ENCODE measurements around the gene ANAPC13.

ANAPC13 gene

DNA sequence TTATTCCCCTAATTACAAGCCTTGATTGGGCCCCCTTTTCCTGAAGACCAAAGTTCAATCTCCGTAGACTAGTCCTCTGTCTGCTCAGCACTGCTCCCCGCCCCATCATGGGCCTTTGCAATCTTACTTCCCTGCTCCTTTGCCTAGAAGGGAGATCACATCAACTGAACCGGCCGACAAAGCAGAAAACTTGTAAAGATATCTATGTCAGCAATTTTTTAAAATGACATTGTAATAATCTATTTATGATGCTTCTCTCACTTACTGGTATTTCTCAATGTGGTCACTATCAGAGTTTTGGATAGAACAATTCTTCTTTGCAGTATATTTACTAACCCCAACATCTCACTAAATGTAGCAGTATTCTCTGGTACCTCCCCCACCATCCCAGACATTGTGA is 17.3 kb downstream of the ANAPC13 start:
- Histone ChIP-seq H2BK12ac (ENCODE audit: low read length) (no peak overlapping the region), H3K9ac (ENCODE audit: low read depth, low read length, poor library complexity) (no peak overlapping the region), H3K27ac (replicated peaks; ENCODE audit: low read length) (no peak overlapping the region), H3K4me3 (ENCODE audit: low read length in 2 of 2) (no peak overlapping the region), H3K18ac (ENCODE audit: low read length) (no peak overlapping the region), H3K23ac (ENCODE audit: low read depth, low read length, poor library complexity) (no peak overlapping the region), H3K14ac (ENCODE audit: low read length) (no peak overlapping the region), H2BK15ac (ENCODE audit: low read length) (no peak overlapping the region), H2AK5ac (ENCODE audit: low read depth, low read length) (no peak overlapping the region), H3K4me2 (ENCODE audit: insufficient read depth, low read length, poor library complexity, severe bottlenecking) (no peak overlapping the region), H3K79me1 (ENCODE audit: low read depth, low read length) (no peaks in the 10 kb centered on the region), H3K4ac (ENCODE audit: low read length) (no peak overlapping the region), H2AFZ (ENCODE audit: low read length) (no peak overlapping the region), H4K8ac (ENCODE audit: low read depth, low read length) (no peak overlapping the region), H2BK120ac (ENCODE audit: low read depth, low read length) (no peak overlapping the region), H3K36me3 (replicated peaks in 1 of 2; ENCODE audit: control insufficient read depth in 2 of 2, insufficient read depth in 2 of 2, low read length in 2 of 2) (no peaks in the 10 kb centered on the region), H3K27me3 (ENCODE audit: control insufficient read depth in 3 of 3, insufficient read depth in 3 of 3, low read depth in 1 of 3, low read length in 3 of 3) (no peaks in the 10 kb centered on the region), H3K9me3 (replicated peaks in 1 of 2; ENCODE audit: control insufficient read depth in 2 of 2, insufficient read depth in 1 of 2, low read depth in 1 of 2, low read length in 2 of 2) (no peaks in the 10 kb centered on the region), H4K91ac (ENCODE audit: low read depth, low read length, poor library complexity) (no peak overlapping the region), H2BK5ac (ENCODE audit: low read length) (no peak overlapping the region), H3K4me1 (ENCODE audit: control insufficient read depth in 2 of 2, insufficient read depth in 1 of 2, low read depth in 1 of 2, low read length in 2 of 2) (peaks cover 10 to 12% of the 10 kb centered on the region in 2 donors)
- no CpG with 5 or more reads among the region's 4 CpGs for WGBS, 2 donors (ENCODE audit: extremely low coverage in 2 of 2, insufficient read length in 2 of 2, insufficient replicate concordance in 1 of 2)
- DNase-seq (ENCODE audit: low spot score) = no peak

- no CpG with 5 or more reads among the region's 1 CpG for WGBS, 2 donors (ENCODE audit: extremely low coverage in 2 of 2, insufficient read length in 2 of 2, insufficient replicate concordance in 1 of 2)
- H3K4me1 ChIP-seq (ENCODE audit: control insufficient read depth in 2 of 2, insufficient read depth in 1 of 2, low read depth in 1 of 2, low read length in 2 of 2) = peaks cover 19 to 21% of the 10 kb centered on the region in 2 donors
- no peak overlapping the region for H4K91ac ChIP-seq (ENCODE audit: low read depth, low read length, poor library complexity)
Observed at GRCh38 chr3:134466331-134466730, 19.5 kb downstream of the ANAPC13 start.

DNA sequence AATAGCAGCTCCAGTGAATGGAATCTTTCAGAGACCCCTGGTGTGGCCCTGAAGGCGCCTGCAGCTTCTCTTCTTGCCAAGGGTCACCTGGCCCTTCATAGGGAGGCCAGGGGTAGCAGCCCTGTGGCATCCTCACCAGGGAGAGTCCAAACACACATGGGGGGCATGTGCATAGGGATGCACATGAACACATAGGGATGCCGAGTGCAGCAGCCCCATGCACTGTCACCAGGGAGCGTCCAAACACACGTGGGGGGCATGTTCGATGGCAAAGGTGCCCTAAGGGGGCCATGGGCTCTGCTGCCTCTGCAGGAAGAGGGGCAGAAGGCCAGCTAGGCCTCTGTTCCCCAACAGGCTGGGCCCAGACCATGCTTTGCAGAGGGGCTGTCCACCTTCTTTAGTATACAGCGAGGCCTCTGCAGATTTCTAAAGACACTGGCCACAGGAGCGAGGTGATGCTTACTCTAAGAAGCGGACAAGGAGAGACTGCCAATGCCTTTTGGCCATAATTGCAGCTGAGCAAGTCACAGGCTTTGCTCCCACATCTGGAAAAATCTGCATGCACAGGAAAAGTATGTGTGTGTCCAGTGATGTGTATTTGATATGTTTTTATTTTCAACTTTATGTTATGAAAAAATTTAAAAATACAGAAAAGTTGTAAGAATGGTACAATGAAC is 21.0 kb downstream of the ANAPC13 start:
- Histone ChIP-seq H2BK120ac (ENCODE audit: low read depth, low read length) (no peak overlapping the region), H3K4me1 (ENCODE audit: control insufficient read depth in 2 of 2, insufficient read depth in 1 of 2, low read depth in 1 of 2, low read length in 2 of 2) (peaks cover 19 to 21% of the 10 kb centered on the region in 2 donors), H3K27ac (replicated peaks; ENCODE audit: low read length) (peak overlapping the region; percentile 96)

More at GRCh38 chr3:134466331-134466730, 19.5 kb downstream of the ANAPC13 start:
- Histone ChIP-seq H2BK120ac (ENCODE audit: low read depth, low read length) (no peak overlapping the region), H3K4me2 (ENCODE audit: insufficient read depth, low read length, poor library complexity, severe bottlenecking) (no peak overlapping the region), H3K14ac (ENCODE audit: low read length) (no peak overlapping the region), H3K4me3 (ENCODE audit: low read length in 2 of 2) (no peak overlapping the region), H2BK15ac (ENCODE audit: low read length) (no peak overlapping the region), H3K9ac (ENCODE audit: low read depth, low read length, poor library complexity) (no peak overlapping the region), H2BK5ac (ENCODE audit: low read length) (no peak overlapping the region), H2BK12ac (ENCODE audit: low read length) (no peak overlapping the region), H4K8ac (ENCODE audit: low read depth, low read length) (no peak overlapping the region), H3K27me3 (ENCODE audit: control insufficient read depth in 3 of 3, insufficient read depth in 3 of 3, low read depth in 1 of 3, low read length in 3 of 3) (no peaks in the 10 kb centered on the region), H3K9me3 (replicated peaks in 1 of 2; ENCODE audit: control insufficient read depth in 2 of 2, insufficient read depth in 1 of 2, low read depth in 1 of 2, low read length in 2 of 2) (no peaks in the 10 kb centered on the region), H3K36me3 (replicated peaks in 1 of 2; ENCODE audit: control insufficient read depth in 2 of 2, insufficient read depth in 2 of 2, low read length in 2 of 2) (no peaks in the 10 kb centered on the region), H3K79me1 (ENCODE audit: low read depth, low read length) (no peaks in the 10 kb centered on the region), H2AFZ (ENCODE audit: low read length) (no peak overlapping the region), H3K4ac (ENCODE audit: low read length) (no peak overlapping the region), H3K23ac (ENCODE audit: low read depth, low read length, poor library complexity) (no peak overlapping the region), H3K27ac (replicated peaks; ENCODE audit: low read length) (no peak overlapping the region), H2AK5ac (ENCODE audit: low read depth, low read length) (no peak overlapping the region), H3K18ac (ENCODE audit: low read length) (no peak overlapping the region)
- DNase-seq (ENCODE audit: low spot score) = no peak

DNA sequence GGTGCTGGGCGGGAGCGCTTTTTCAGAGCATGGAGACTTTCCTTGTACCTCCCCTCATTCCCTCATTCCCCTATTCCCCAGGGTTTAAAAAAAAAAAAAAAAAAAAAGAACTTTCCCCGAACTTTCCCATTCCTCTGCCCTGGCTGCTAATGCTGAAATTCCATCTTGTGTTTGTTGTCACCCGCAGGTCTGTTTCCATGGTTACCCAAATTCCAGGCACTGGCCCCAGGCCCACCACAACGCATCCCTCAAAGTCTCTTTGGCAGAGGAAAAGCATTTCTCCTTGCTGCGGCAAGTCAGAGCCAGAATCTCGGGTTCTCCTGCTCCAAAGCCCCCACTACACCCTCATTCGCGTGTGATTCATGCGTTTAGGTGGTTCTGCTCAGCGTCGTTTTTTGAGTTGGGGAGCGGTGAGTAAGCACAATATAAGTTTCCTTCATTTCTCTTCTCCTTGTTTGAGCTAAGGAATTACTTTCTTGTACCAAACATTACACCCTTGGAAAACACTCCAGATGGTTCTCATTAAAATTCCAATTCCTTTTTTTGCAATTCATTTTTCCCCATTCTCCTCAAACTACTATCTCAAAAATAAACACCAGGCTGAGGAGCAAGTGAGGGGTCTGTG is 21.6 kb downstream of the ANAPC13 start:
- Histone ChIP-seq H3K4me2 (ENCODE audit: insufficient read depth, low read length, poor library complexity, severe bottlenecking) (peak overlapping the region; percentile 48), H2BK12ac (ENCODE audit: low read length) (peak overlapping the region; percentile 98), H3K79me1 (ENCODE audit: low read depth, low read length) (no peaks in the 10 kb centered on the region), H3K18ac (ENCODE audit: low read length) (peak overlapping the region; percentile 96), H4K91ac (ENCODE audit: low read depth, low read length, poor library complexity) (no peak overlapping the region), H3K36me3 (replicated peaks in 1 of 2; ENCODE audit: control insufficient read depth in 2 of 2, insufficient read depth in 2 of 2, low read length in 2 of 2) (no peaks in the 10 kb centered on the region), H2AK5ac (ENCODE audit: low read depth, low read length) (peak overlapping the region; percentile 36), H2BK15ac (ENCODE audit: low read length) (no peak overlapping the region), H2BK120ac (ENCODE audit: low read depth, low read length) (no peak overlapping the region), H2BK5ac (ENCODE audit: low read length) (peak overlapping the region; percentile 69), H2AFZ (ENCODE audit: low read length) (peak overlapping the region; percentile 69), H3K27ac (replicated peaks; ENCODE audit: low read length) (peak overlapping the region; percentile 96), H3K14ac (ENCODE audit: low read length) (no peak overlapping the region), H3K4ac (ENCODE audit: low read length) (no peak overlapping the region), H3K4me1 (ENCODE audit: control insufficient read depth in 2 of 2, insufficient read depth in 1 of 2, low read depth in 1 of 2, low read length in 2 of 2) (peaks cover 19 to 21% of the 10 kb centered on the region in 2 donors), H4K8ac (ENCODE audit: low read depth, low read length) (no peak overlapping the region), H3K27me3 (ENCODE audit: control insufficient read depth in 3 of 3, insufficient read depth in 3 of 3, low read depth in 1 of 3, low read length in 3 of 3) (no peaks in the 10 kb centered on the region), H3K9ac (ENCODE audit: low read depth, low read length, poor library complexity) (no peak overlapping the region), H3K9me3 (replicated peaks in 1 of 2; ENCODE audit: control insufficient read depth in 2 of 2, insufficient read depth in 1 of 2, low read depth in 1 of 2, low read length in 2 of 2) (no peaks in the 10 kb centered on the region), H3K23ac (ENCODE audit: low read depth, low read length, poor library complexity) (no peak overlapping the region), H3K4me3 (ENCODE audit: low read length in 2 of 2) (no peak overlapping the region)
- WGBS, 2 donors (ENCODE audit: extremely low coverage in 2 of 2, insufficient read length in 2 of 2, insufficient replicate concordance in 1 of 2) = no CpG with 5 or more reads among the region's 13 CpGs
- peak; percentile 94 for DNase-seq (ENCODE audit: low spot score)

More for the DNA sequence above, 21.0 kb downstream of the ANAPC13 start:
- H2AK5ac ChIP-seq (ENCODE audit: low read depth, low read length) = peak overlapping the region; percentile 36
- H3K9me3 ChIP-seq (replicated peaks in 1 of 2; ENCODE audit: control insufficient read depth in 2 of 2, insufficient read depth in 1 of 2, low read depth in 1 of 2, low read length in 2 of 2) = no peaks in the 10 kb centered on the region
- H3K4me2 ChIP-seq (ENCODE audit: insufficient read depth, low read length, poor library complexity, severe bottlenecking) = no peak overlapping the region
- no peak overlapping the region for H4K8ac ChIP-seq (ENCODE audit: low read depth, low read length)
- H4K91ac ChIP-seq (ENCODE audit: low read depth, low read length, poor library complexity) = peak overlapping the region; percentile 64
- no peak overlapping the region for H3K9ac ChIP-seq (ENCODE audit: low read depth, low read length, poor library complexity)
- H3K18ac ChIP-seq (ENCODE audit: low read length) = peak overlapping the region; percentile 96
- H2BK5ac ChIP-seq (ENCODE audit: low read length) = peak overlapping the region; percentile 63
- no CpG with 5 or more reads among the region's 8 CpGs for WGBS, 2 donors (ENCODE audit: extremely low coverage in 2 of 2, insufficient read length in 2 of 2, insufficient replicate concordance in 1 of 2)
- H3K4ac ChIP-seq (ENCODE audit: low read length) = peak overlapping the region; percentile 31
- H3K79me1 ChIP-seq (ENCODE audit: low read depth, low read length) = no peaks in the 10 kb centered on the region
- no peak overlapping the region for H3K14ac ChIP-seq (ENCODE audit: low read length)
- peak overlapping the region; percentile 98 for H2BK12ac ChIP-seq (ENCODE audit: low read length)
- DNase-seq (ENCODE audit: low spot score) = no peak
- H2AFZ ChIP-seq (ENCODE audit: low read length) = peak overlapping the region; percentile 69
- no peak overlapping the region for H2BK15ac ChIP-seq (ENCODE audit: low read length)
- no peaks in the 10 kb centered on the region for H3K27me3 ChIP-seq (ENCODE audit: control insufficient read depth in 3 of 3, insufficient read depth in 3 of 3, low read depth in 1 of 3, low read length in 3 of 3)
- H3K4me3 ChIP-seq (ENCODE audit: low read length in 2 of 2) = no peak overlapping the region
- no peak overlapping the region for H3K23ac ChIP-seq (ENCODE audit: low read depth, low read length, poor library complexity)
- no peaks in the 10 kb centered on the region for H3K36me3 ChIP-seq (replicated peaks in 1 of 2; ENCODE audit: control insufficient read depth in 2 of 2, insufficient read depth in 2 of 2, low read length in 2 of 2)

Data from neuronal stem cell (in vitro differentiated cells).